Activated CD4-positive, alpha-beta T cell treated with anti-CD3 and anti-CD28 coated beads for 24 hours (primary cell): ENCODE measurements around the gene PTGR3.

Source experiments
- DNase-seq, 2 donors: peaks; one replicate each; pipeline ENCODE4 v3.0.0-alpha.2; 2020; ENCODE audit warnings: low read depth in 2 of 2

PTGR3 gene

GRCh38 chr18:75169411-75169810 is 39.5 kb downstream of the PTGR3 start:
- no peak for DNase-seq

- DNase-seq: no peak
Measured at GRCh38 chr18:75168619-75169018, 40.3 kb downstream of the PTGR3 start.

- DNase-seq: no peak
Measured at GRCh38 chr18:75167759-75168618, 41.0 kb downstream of the PTGR3 start.

GRCh38 chr18:75167137-75167536 is 41.8 kb downstream of the PTGR3 start:
- no peak for DNase-seq

- DNase-seq: no peak
Measured at GRCh38 chr18:75165926-75166325, 43.0 kb downstream of the PTGR3 start.

- DNase-seq: no peak
Measured at GRCh38 chr18:75164479-75164878, 44.5 kb downstream of the PTGR3 start.

GRCh38 chr18:75163736-75164135 is 45.2 kb downstream of the PTGR3 start:
- DNase-seq: no peak

GRCh38 chr18:75162978-75163377 is 46.0 kb downstream of the PTGR3 start:
- DNase-seq: no peak

- DNase-seq: no peak
Measured at GRCh38 chr18:75162467-75162866, 46.5 kb downstream of the PTGR3 start.

- DNase-seq: no peak
Measured at GRCh38 chr18:75161256-75162028, 47.5 kb downstream of the PTGR3 start.

GRCh38 chr18:75160364-75160763 is 48.6 kb downstream of the PTGR3 start:
- no peak for DNase-seq

GRCh38 chr18:75159646-75160356 is 49.1 kb downstream of the PTGR3 start:
- DNase-seq: no peak

- DNase-seq: no peak
Measured at GRCh38 chr18:75159238-75159518, 49.8 kb downstream of the PTGR3 start.
